Spleen (tissue), 7 donors: ENCODE results near the gene OPRL1.

Source experiments
- CTCF ChIP-seq, 11 experiments: fragments of 200-600 bp in 7 of 11; fragments of 450-650 bp in 4 of 11; sonication (generic) in 4 of 11; IDR thresholded peaks in 8 of 11; conservative IDR thresholded peaks in 3 of 11; 1 replicate in 7 of 11; 2 replicates in 4 of 11; pipeline versions ENCODE4 v1.4.0 to v1.8.0; 2016 to 2021; ENCODE audit warnings: antibody characterized with exemption in 11 of 11, inconsistent platforms in 4 of 11, mild to moderate bottlenecking in 1 of 11
- POLR2AphosphoS5 ChIP-seq, 3 donors: sonication (generic); formaldehyde crosslinking; IDR thresholded peaks; one replicate each; pipeline ENCODE4 v1.5.1; 2017; ENCODE audit warnings: antibody characterized with exemption in 3 of 3
- donor health status: DM: no; HTN: no; CAD: no; lungs with moderate emphysema.
- donor health status: DM: no; HTN: no; CAD: no.
- donor health status: DM: no; HTN: no; CAD: no.

GRCh38 chr20:64121586-64121985 is 41.7 kb downstream of the OPRL1 start:
- TF ChIP-seq CTCF (IDR thresholded peaks at IDR 0.05 in 8 of 11, conservative IDR thresholded peaks at IDR 0.05 in 3 of 11), result no peak
- TF ChIP-seq POLR2AphosphoS5 (IDR thresholded peaks at IDR 0.05), result no peak
